GM18526 (cell line): ENCODE measurements around the gene DDX1.

Experiments used
- POLR2A ChIP-seq: IDR thresholded peaks from 3 replicates; pipeline ENCODE4 v1.6.1; 2011; ENCODE audit not compliant: insufficient read length; ENCODE audit errors: extremely low read depth

Gene DDX1

GRCh38 chr2:15603044-15603765 is 11.5 kb downstream of the DDX1 start:
- TF ChIP-seq POLR2A: no peak

GRCh38 chr2:15603948-15604347 is 12.3 kb downstream of the DDX1 start:
- TF ChIP-seq POLR2A: no peak

GRCh38 chr2:15605721-15606120 is 14.1 kb downstream of the DDX1 start:
- TF ChIP-seq POLR2A: no peak

GRCh38 chr2:15606481-15607441 is 15.1 kb downstream of the DDX1 start:
- TF ChIP-seq POLR2A: no peak

GRCh38 chr2:15607709-15608391 is 16.2 kb downstream of the DDX1 start:
- TF ChIP-seq POLR2A: no peak

GRCh38 chr2:15608392-15608761 is 16.7 kb downstream of the DDX1 start:
- no peak for TF ChIP-seq POLR2A

- no peak for TF ChIP-seq POLR2A
Observed at GRCh38 chr2:15609341-15610042, 17.8 kb downstream of the DDX1 start.

GRCh38 chr2:15610430-15610952 is 18.8 kb downstream of the DDX1 start:
- TF ChIP-seq POLR2A: no peak

- TF ChIP-seq POLR2A: no peak
Observed at GRCh38 chr2:15613736-15614429, 22.2 kb downstream of the DDX1 start.

- no peak for TF ChIP-seq POLR2A
Observed at GRCh38 chr2:15614545-15615300, 23.1 kb downstream of the DDX1 start.

- TF ChIP-seq POLR2A: no peak
Observed at GRCh38 chr2:15615301-15615920, 23.7 kb downstream of the DDX1 start.

- TF ChIP-seq POLR2A: no peak
Observed at GRCh38 chr2:15616429-15616828, 24.8 kb downstream of the DDX1 start.
